HG02852 (cell line): ENCODE data around the gene NLE1.
"Not testable (repeated sequence)": the region's sequence is repeated elsewhere in the genome, so short reads cannot be mapped to it uniquely, and the experiment has no call there.

Experiments used
- ATAC-seq: cut with Tn5 transposase; IDR thresholded peaks from one replicate; pipeline ENCODE4 v1.9.1; 2021; ENCODE audit warnings: mild to moderate bottlenecking, moderate library complexity; ENCODE audit not compliant: unreplicated experiment

NLE1 gene

DNA sequence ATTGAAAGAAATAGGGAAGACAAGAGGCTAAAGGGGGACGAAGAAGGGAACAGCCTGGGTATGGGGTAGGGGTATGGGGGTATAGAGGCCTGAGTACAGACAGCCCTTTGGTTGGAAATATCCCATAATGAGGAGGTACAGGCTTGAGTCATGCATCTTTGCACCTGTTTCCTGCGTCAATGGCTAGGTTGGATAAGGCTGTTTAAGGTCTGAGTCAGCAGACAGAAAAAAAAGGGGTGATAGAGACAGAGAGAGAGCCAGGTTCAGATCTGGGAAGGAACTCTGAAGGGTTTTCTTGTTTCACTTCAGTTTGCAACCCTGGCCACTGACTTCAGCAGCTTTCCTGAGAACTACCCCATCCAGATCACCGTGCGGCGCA, 12.1 kb downstream of the NLE1 start:
- ATAC-seq: no peak

DNA sequence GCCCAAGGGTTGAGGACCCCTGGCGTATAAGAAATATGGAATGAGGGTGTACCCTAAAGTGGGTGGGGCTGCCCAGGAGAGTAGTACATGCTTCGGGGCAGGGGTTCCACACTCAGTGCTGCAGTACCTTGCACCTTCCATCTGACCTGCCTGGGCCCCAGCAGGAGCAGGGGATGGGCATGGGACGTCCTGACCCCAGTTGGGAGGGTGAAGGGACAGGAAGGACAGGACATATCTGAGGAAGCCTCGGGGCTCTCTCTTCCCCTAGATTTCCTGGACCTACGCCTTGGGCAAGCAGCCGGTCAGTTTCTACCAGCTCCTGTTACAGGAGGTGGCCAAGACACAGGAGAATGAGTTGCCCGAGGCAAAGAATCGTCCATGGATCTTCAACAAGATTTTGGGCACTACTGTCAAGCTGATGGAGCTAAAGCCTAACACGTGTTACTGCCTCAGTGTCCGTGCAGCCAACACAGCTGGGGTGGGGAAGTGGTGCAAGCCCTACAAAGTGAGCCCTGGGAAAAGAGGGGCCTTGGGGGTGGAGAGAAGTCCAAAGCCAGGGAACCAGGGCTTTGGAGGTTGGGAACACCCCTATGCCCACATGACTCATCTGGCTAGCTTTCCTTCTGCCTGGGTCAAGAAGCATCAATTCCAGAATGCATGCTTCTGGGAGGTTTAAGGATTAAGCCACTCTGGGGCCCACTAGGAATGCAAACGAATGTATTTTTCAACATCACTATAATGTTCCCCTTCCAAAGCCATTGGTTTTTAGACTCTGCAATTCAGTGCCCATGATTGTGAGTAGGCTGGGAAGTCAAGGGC, 12.7 kb downstream of the NLE1 start:
- ATAC-seq: no peak

DNA sequence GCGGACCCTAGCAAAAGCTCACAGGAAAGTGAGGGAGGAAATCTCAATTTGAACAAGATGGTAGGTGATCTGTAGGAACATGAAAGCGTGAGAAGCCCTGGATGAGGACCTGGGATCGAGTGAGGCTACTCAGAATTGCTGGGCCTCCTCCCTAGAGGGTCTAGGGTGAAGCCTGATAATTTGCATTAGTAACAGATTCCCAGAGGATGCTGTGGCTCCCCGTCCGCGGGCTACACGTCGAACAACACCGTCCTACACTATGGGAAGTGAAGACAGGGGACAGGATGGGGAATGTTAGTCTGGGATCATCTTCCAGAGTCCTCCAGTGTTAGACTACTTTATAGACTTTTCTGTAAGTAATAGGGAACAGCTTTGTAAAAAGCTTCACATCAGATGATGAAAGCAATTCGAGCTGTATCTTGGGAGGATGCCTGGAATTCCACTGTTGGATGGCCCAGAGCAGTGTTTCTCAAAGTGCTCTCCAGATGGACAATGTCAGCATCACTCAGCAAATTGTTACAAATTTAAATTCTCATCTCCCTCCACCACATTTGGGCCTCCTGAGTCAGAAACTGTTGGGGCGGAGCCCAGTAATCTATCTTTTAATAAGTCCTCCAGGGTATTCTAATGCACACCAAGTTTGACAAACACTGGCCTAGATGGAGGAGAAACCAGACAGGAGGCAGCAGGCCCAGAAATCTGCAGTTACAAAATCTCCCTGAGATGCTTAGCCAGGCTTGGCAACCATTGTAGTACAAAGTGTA, 14.2 kb downstream of the NLE1 start:
- no peak for ATAC-seq

DNA sequence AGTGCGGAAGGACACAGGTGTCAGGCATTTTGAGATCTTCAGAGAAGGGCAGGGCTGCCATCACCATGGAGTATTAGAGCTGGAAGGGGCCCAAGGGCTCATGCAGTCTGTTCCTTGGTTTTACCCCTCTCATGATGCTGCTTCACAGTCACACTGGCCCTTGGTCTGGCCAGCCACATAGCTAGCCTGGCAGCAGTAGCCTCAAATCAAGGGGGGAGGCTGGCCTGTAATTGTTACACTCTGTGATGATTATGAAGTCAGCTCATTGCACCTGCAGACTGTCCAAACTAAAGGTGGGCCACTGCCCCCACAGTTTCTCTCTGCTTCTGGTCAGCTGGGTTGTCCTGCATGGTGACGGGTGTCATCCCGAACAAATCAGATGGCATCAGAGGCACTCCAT, 20.8 kb downstream of the NLE1 start, which contains the start of gene FNDC8:
FNDC8 (plus strand) TSS at position 301 of the 400 bp plus-strand sequence; CDS start at position 380, 79 bp downstream.
- no peak for ATAC-seq

DNA sequence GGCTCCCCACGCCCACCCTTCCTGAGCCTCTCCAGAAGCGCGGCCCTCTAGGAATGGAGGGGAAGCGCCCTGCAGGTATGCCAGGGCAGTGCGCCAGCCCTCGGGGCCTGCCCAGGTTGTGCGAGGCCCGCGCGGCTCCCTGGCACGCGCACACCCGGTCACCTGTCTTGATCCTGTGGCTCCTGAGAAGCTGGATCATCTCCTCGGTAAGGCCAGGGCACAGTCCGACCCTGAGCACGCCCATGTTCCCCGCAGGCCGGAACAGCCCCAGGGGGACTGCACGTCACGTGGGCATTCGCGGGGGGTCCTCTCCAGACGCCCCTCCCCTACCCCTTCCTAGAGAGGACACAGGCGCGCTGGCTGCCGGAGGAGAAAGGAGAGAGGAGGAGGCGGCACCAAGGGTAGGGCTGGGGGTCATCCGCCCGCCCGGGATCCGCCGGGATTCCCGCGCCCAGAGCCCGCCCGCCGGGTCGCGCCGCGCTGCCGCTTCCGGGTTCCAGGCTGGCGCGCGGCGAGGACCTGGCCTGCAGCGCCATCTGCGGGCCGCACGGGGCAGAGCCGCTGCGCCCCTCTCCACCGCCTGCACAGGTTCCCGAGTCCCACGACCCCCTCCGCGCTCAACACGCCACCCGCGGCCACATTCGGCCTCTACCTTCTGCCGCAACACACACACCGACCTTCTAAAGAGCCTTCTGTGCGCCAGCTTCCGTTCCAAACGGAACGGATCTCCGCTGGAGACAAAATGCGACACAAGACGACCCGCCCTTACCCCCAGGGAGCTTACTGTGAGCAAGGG, 22.5 kb downstream of the NLE1 start, which contains the start of gene RAD51D:
RAD51D (minus strand) TSS at position 491 of the 796 bp plus-strand sequence; CDS start at position 244, 247 bp downstream.
- peak; percentile 80 for ATAC-seq

DNA sequence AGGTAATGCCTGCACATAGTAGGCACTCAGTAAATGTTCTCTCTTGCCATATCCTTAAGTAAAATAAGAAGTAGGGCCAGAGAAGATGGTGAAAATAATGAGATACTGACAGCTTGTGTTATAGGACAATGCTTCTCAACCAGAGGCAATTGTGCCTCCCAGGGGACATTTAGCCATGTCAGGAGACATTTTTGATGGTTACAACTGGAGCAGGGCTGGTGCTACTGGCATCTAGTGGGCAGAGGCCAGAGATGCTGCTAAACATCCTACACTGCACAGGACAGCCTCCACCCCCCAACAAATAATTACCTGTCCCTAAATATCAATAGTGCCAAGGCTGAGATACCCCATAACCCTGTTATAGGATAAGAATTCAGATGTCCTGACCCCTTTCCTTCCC, 24.1 kb downstream of the NLE1 start:
- no peak for ATAC-seq

DNA sequence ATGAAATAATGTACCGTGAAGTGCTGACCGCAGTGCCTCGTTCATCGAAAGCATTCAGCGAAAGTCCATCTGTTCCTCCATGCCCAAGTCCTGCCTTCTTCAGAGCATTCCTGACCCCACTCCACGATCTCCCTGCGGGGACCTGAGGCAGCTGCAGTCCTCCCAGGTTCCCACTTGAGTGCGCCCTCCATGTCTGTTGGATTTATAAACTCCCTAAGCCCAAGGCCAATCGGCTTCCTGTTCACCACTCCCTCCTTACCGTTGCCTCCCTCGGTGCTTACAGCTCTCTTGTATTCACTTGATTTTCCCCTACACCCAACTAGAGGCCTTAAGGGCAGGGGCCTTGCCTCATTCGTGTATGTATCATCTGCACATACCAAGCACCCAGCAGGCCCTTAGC, 25.3 kb downstream of the NLE1 start:
- ATAC-seq: no peak

DNA sequence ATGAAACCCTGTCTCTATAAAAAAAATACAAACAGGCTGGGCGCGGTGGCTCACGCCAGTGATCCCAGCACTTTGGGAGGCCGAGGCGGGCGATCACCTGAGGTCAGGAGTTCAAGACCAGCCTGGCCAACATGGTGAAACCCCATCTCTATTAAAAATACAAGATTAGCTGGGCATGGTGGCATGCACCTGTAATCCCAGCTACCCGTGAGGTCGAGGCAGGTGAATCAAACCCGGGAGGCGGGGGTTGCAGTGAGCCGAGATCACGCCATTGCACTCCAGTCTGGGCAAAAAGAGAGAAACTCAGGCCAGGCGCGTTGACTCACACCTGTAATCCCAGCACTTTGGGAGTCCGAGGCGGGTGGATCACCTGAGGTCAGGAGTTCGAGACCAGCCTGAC, 31.3 kb downstream of the NLE1 start:
- ATAC-seq: not testable (repeated sequence)

DNA sequence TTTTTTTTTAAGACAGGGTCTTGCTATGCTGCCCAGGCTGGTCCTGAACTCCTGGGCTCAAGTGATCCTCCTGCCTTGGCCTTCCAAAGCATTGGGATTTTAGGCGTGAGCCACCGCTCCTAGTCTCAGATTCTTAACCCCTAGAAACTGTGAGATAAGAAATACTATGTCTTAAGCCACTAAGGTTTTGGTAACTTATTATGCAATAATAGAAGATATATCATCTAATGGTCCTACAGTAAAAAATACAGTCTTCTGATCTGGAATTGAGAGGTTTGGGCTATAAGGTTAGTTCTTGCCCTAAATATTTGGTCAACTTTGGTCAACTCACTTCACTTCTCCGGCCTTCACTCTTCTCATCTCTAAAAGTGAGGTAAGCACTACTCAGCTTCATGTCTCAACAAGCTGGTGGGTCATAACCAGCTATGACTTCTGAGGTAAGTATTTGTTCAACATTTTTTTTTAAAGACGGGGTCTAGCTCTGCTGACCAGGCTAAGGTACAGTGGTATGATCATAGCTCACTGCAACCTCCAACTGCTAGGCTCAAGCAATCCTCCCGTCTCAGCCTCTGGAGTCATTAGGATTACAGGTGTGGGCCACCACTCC, 37.2 kb downstream of the NLE1 start:
- ATAC-seq: no peak

DNA sequence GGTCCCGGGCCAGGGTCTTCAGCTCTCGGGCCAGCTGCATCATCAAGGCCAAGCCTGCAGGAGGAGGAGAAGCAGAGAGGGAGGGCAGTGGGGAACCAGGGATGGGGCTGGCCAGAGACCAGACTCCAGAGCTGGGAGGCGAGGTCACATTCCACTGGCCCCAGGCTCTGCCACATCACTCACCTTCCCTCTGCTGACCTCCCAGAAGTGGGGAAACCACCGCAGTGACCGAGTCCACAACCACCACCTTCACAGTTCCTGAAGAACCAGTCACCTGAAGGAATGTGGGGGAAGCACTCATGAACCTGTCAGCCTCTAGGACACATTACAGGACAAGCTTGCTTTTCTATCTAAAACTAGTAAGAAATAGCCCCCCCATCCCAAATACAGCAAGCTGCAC, 38.8 kb downstream of the NLE1 start:
- ATAC-seq: no peak

DNA sequence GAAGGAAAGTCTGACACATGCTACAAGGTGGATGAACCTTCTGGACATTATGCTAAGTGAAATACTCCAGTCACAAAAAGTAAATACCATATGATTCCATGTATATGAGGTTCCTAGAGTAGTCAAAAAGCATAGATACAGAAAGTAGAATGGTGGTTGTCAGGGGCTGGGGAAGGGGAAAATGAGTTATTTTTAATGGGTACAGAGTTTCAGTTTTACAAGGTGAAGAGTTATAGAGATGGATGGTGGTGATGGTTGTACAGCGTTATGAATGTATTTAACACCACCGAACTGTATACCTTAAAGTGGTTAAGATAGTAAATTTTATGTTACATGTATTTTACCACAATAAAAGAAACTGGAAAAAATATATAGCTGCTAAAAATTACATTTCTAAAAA, 40.4 kb downstream of the NLE1 start:
- no peak for ATAC-seq

DNA sequence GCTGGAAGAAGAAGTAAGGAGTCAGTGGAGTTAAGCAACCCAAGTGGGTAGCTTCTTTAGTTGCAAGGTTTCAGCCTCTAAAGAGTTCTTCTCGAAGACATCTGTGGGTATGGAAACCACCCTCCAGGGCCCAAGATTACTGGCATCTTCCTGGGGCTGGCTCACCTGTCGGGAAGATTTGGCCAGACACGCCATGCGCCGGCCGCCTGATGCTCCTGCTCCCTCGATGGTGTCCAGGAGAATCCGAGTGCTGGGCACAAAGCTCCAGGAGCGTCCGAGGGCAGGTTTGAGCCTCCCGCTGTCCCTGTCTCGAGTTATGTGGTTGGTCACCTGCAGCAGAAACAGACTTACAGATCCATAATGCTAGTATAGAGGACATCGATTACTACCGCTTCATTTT, 41.1 kb downstream of the NLE1 start:
- ATAC-seq: no peak

DNA sequence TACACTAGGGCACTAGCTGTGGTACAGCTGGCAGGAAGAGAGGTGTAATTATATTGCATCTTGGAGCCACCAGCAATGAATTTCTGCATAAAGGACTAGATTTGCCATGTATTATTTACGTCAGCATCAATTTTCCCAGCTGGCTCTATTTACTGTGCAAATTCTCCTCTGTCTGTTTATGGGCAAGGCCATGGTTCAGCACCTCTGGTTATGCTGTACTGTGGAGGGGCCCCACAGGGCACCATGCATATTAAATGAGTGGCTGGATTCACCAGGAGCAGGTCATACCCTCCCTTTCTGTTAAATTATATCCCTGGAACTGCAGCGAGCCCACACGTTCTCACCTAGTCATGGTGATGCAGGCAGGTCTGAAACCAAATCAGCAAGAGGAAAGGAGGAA, 42.2 kb downstream of the NLE1 start:
- no peak for ATAC-seq

DNA sequence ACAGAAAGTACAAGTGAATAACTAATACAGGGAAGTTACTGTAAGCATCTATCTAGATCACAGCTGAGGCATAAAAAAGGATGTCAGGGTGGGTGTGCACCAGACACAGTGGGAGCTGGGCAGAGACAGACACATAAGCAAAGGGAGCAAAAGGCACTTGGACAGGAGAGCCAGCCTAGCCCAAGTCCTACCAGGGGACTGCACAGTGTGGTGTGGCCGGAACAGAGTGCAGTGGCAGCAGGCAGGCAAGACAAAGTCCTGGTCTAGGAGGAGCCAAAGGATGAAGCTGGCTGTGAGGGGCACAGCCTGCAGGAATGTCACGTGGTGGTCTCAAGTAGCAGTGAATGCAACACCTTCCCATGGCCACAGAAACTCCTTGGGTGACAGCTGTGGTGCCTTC, 44.3 kb downstream of the NLE1 start:
- no peak for ATAC-seq

DNA sequence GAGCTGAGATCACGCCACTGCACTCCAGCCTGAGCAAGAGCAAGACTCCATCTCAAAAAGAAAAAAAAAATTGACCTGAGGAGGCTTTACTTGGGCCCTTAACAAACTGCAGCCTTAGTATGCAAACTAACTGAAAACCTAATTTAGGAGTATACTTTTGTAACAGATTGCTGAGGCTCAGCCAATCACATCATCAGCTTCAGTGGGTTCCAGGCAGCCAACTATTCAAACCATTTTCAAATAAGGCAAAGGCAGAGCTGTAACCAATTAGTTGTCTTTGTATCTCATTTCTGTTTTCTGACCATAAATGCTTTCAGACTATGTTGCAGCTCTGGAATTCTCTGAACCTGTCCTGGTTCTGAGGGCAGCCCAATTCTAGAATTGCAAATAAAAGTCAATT, 46.4 kb downstream of the NLE1 start:
- no peak for ATAC-seq

DNA sequence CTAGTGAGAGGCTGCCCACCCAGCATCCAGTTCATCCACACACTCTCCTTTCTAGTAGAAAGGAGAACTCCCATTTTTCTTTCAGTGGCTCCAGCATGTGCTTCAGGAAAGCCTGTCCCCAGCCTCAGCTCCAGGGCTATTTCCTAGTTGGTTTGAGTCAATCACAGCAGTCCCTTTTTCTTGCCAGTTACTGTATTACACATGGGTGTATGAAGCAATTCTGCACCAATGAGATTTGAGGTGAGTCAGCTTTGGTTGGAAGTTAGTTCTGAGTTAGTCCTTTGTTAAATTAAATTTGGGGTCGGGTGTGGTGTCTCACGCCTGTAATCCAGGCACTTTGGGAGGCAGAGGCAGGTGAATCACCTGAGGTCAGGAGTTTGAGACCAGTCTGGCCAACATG, 47.2 kb downstream of the NLE1 start:
- no peak for ATAC-seq

DNA sequence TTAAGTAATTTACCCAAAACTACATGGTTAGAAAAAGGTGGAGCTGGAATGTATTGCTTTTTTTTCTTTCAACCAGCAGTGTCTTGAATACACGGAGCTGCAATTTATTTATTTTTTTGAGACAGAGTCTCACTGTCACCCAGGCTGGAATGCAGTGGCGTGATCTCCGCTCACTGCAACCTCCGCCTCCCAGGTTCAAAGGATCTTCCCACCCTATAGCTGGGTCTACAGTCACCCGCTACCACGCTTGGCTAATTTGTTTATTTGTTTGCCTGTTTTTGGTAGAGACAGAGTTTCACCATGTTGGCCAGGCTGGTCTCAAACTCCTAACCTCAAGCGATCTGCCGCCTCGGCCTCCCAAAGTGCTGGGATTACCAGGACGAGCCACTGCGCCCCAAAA, 51.4 kb downstream of the NLE1 start:
- ATAC-seq: not testable (repeated sequence)

DNA sequence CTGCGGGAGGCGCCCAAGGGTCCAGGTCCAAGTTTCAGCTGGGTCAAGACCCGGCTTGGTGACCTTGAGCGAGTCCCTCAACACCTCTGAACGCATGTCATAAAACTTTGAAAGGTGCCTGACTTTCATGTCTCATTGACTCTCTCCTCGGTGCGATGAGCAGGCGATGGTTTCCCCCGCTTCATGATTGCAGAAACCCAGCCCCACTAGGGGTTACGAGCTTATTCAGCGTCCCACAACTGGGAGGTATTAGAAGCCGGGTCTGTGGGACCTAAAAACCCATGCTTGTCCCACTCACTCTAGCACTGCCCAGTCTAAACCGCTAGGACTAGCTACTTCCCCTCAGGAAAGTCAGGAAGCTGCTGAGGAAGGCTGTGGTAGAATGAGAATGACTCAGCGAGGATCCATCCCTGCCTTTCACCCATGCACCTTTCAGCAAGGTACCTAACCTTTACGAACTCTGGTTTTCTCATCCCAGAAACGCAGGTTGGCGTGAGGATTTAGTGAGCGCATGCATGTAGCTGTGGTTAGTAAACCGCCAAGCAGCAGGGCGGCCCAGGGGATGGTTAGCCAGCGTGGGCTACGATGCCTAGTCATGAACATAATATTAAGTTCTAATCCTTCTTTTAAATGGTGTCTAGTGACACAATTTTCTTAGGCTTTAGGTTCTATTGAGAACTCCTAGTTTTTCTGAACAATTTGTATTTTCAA, 52.4 kb downstream of the NLE1 start:
- no peak for ATAC-seq

DNA sequence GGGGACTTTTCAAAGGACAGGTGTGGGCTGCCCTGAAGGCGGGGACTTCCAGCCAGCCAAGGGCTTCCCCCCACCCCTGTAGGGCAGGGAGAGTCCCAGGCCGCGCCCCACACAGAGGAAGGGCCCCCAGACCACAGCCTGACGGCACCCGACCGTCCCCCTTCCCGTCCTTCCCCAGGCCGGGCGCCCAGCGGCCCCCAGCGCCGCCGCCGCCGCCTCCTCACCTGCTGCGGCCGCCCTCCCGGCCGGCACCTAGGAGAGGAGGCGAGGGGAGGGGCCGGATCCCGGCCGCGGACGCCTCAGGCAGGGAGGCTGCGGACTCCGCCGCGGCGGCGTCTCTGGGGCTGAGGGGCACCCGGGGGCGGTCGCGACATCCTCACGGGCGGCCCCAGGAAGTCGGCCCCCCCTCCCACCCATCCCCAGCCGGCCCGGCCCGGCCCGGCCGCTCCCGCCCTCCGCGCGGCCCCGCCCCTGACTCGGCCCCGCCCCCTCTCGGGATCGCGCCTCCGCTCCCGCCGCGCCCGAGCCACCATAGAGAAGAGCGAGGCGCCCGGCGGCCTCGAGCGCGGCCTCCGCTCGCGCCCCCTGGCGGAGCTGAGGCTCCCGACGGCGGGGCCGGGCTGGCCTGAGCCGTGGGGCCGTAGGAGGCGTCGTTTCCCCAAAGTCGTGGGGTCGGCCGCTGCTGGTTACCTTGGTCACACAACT, 53.1 kb downstream of the NLE1 start:
- ATAC-seq: peak; percentile 66
